Right atrium auricular region (tissue), 2 donors: Measurements from ENCODE around the gene NRG3. TPM values are rescaled to one million over a fixed set of nuclear protein-coding genes. Genes with fewer than 3 reads are reported as not detected.

Experiments
- DNase-seq: peaks from one replicate; pipeline ENCODE4 v3.0.0-alpha.2; 2019; ENCODE audit warnings: low spot score
- H3K27ac ChIP-seq, 2 donors: fragments of 200-600 bp; sonication (generic); 1 replicate in 1 of 2; 2 replicates in 1 of 2; pipeline ENCODE4 v1.5.1; 2016 to 2019
- H3K27me3 ChIP-seq, 2 donors: fragments of 200-600 bp; sonication (generic); one replicate each; pipeline versions ENCODE4 v1.5.1 to v1.6.0; 2017 to 2019
- H3K36me3 ChIP-seq: fragments of 200-600 bp; sonication (generic); one replicate; pipeline ENCODE4 v1.5.1; 2016
- H3K4me1 ChIP-seq, 2 donors: fragments of 200-600 bp; sonication (generic); one replicate each; pipeline versions ENCODE4 v1.5.1 to v1.6.0; 2017 to 2019
- H3K4me3 ChIP-seq, 2 donors: fragments of 200-600 bp; sonication (generic); 1 replicate in 1 of 2; 2 replicates in 1 of 2; pipeline ENCODE4 v1.5.1; 2017 to 2019; ENCODE audit warnings: mild to moderate bottlenecking in 1 of 2, moderate library complexity in 1 of 2
- H3K9me3 ChIP-seq, 2 donors: fragments of 200-600 bp; sonication (generic); one replicate each; pipeline ENCODE4 v1.5.1; 2019
- CTCF ChIP-seq, 2 donors: fragments of 200-600 bp; sonication (generic); IDR thresholded peaks; one replicate each; pipeline ENCODE4 v1.5.1; 2019; ENCODE audit warnings: antibody characterized with exemption in 2 of 2
- total RNA-seq, 2 donors: library from RNA; depleted of rRNA; stranded (reverse); fragments of >200 nt; gene quantifications; one replicate each; pipeline ENCODE4 v1.1.0, GENCODE V29; 2016

NRG3 gene
- total RNA-seq, 2 donors from 2014 or later: 0.70 to 1.4 TPM

GRCh38 chr10:82506680-82507376, 631.8 kb downstream of the NRG3 start:
- H3K9me3 ChIP-seq: no peaks in the 10 kb centered on the region
- DNase-seq: no peak
- no peaks in the 10 kb centered on the region for H3K36me3 ChIP-seq
- H3K27me3 ChIP-seq: no peaks in the 10 kb centered on the region
- H3K27ac ChIP-seq: no peak overlapping the region
- no peak for TF ChIP-seq CTCF (IDR thresholded peaks at IDR 0.05)
- no peaks in the 10 kb centered on the region for H3K4me1 ChIP-seq
- no peak overlapping the region for H3K4me3 ChIP-seq

GRCh38 chr10:82515256-82515655, 640.3 kb downstream of the NRG3 start:
- Histone ChIP-seq H3K27ac (no peak overlapping the region), H3K9me3 (peaks cover 0 to 4% of the 10 kb centered on the region in 2 donors), H3K4me3 (no peak overlapping the region), H3K27me3 (no peaks in the 10 kb centered on the region), H3K36me3 (no peaks in the 10 kb centered on the region), H3K4me1 (no peaks in the 10 kb centered on the region)
- DNase-seq: no peak
- TF ChIP-seq CTCF (IDR thresholded peaks at IDR 0.05): no peak

GRCh38 chr10:82529062-82529461, 654.1 kb downstream of the NRG3 start:
- no peaks in the 10 kb centered on the region for H3K27me3 ChIP-seq
- no peak overlapping the region for H3K4me3 ChIP-seq
- TF ChIP-seq CTCF (IDR thresholded peaks at IDR 0.05): no peak
- no peak overlapping the region for H3K27ac ChIP-seq
- no peaks in the 10 kb centered on the region for H3K36me3 ChIP-seq
- H3K4me1 ChIP-seq: no peaks in the 10 kb centered on the region
- no peaks in the 10 kb centered on the region for H3K9me3 ChIP-seq
- DNase-seq: no peak

GRCh38 chr10:82535457-82535856, 660.5 kb downstream of the NRG3 start:
- DNase-seq: no peak
- Histone ChIP-seq H3K4me1 (no peaks in the 10 kb centered on the region), H3K27ac (no peak overlapping the region), H3K4me3 (no peak overlapping the region), H3K9me3 (no peaks in the 10 kb centered on the region), H3K27me3 (no peaks in the 10 kb centered on the region), H3K36me3 (no peaks in the 10 kb centered on the region)
- no peak for TF ChIP-seq CTCF (IDR thresholded peaks at IDR 0.05)

GRCh38 chr10:82536668-82537067, 661.7 kb downstream of the NRG3 start:
- Histone ChIP-seq H3K9me3 (no peaks in the 10 kb centered on the region), H3K4me3 (no peak overlapping the region), H3K27ac (no peak overlapping the region), H3K4me1 (no peaks in the 10 kb centered on the region), H3K36me3 (no peaks in the 10 kb centered on the region), H3K27me3 (no peaks in the 10 kb centered on the region)
- no peak for TF ChIP-seq CTCF (IDR thresholded peaks at IDR 0.05)
- DNase-seq: no peak

- no peak for DNase-seq
- TF ChIP-seq CTCF (IDR thresholded peaks at IDR 0.05): no peak
Measured at GRCh38 chr10:82538272-82538671, 663.3 kb downstream of the NRG3 start.

More at GRCh38 chr10:82538272-82538671, 663.3 kb downstream of the NRG3 start:
- H3K27me3 ChIP-seq: no peaks in the 10 kb centered on the region
- H3K9me3 ChIP-seq: no peaks in the 10 kb centered on the region
- no peaks in the 10 kb centered on the region for H3K4me1 ChIP-seq
- H3K36me3 ChIP-seq: no peaks in the 10 kb centered on the region
- H3K27ac ChIP-seq: no peak overlapping the region
- no peak overlapping the region for H3K4me3 ChIP-seq
